Gastroesophageal sphincter (tissue), 3 donors: ENCODE data around the gene APLN.

ENCODE experiments used
- POLR2A ChIP-seq, 2 donors: fragments of 450-650 bp; IDR thresholded peaks; one replicate each; pipeline ENCODE4 v1.6.1; 2017; ENCODE audit warnings: antibody characterized with exemption in 2 of 2, mild to moderate bottlenecking in 2 of 2, moderate library complexity in 1 of 2
- POLR2AphosphoS5 ChIP-seq: sonication (generic); formaldehyde crosslinking; IDR thresholded peaks from one replicate; pipeline ENCODE4 v1.6.1; 2017; ENCODE audit warnings: antibody characterized with exemption
- TF ChIP-seq, protein P1 (sequence below), 4 experiments: fragments of 200-600 bp in 2 of 4; fragments of 450-650 bp in 2 of 4; sonication (generic) in 1 of 4; IDR thresholded peaks; one replicate each; pipeline ENCODE4 v1.5.1; 2017 to 2019; ENCODE audit warnings: antibody characterized with exemption in 4 of 4, mild to moderate bottlenecking in 2 of 4, moderate library complexity in 2 of 4

DNA sequence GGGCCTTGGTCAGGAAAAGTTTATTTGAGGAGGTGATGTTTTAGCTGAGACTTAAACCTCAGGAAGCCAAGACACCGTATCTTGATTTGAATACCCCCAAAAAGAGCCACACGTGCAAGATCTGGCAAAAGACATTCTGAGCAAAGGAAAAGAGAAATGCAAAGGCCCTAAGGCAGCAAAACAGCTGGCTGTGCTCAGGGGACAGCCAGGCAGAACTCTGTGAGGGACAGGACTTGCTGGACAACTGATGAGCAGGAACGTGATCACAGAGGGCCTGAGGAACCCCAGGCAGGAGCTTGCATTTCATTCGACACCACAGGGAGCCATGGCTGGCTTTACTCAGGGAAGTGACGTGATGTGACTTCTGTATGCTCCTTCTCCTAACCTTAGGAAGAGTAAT is 58.7 kb downstream of the APLN start:
- no peak for TF ChIP-seq POLR2A (IDR thresholded peaks at IDR 0.05)
- TF ChIP-seq, protein P1, sequence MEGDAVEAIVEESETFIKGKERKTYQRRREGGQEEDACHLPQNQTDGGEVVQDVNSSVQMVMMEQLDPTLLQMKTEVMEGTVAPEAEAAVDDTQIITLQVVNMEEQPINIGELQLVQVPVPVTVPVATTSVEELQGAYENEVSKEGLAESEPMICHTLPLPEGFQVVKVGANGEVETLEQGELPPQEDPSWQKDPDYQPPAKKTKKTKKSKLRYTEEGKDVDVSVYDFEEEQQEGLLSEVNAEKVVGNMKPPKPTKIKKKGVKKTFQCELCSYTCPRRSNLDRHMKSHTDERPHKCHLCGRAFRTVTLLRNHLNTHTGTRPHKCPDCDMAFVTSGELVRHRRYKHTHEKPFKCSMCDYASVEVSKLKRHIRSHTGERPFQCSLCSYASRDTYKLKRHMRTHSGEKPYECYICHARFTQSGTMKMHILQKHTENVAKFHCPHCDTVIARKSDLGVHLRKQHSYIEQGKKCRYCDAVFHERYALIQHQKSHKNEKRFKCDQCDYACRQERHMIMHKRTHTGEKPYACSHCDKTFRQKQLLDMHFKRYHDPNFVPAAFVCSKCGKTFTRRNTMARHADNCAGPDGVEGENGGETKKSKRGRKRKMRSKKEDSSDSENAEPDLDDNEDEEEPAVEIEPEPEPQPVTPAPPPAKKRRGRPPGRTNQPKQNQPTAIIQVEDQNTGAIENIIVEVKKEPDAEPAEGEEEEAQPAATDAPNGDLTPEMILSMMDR (IDR thresholded peaks at IDR 0.05) = no peak
- TF ChIP-seq POLR2AphosphoS5 = no peak
